ENCODE data around the gene LGR6.
"Not testable (repeated sequence)": the region's sequence is repeated elsewhere in the genome, so short reads cannot be mapped to it uniquely, and the experiment has no call there.

LGR6 gene

DNA sequence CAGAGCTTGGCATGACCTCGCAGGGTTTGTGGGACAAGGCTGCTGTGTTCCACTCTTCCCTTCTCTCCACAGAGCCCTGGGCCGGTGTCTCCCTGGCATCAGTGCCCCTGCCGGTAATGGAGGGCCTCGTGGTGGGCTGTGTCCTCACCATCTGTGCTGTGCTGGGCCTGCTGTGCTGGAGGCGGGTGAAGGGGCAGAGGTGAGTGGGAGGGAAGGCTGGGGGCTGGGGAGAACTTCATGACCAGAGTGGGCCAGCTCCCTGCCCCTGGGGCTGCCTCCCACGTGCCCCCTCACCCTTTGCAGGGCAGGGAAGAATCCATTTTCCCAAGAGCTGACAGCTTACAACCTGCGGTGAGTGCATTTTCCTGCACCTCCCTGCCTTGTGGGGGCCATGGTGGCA, 12.0 kb upstream of the LGR6 start:
- DNase-seq: no peak

DNA sequence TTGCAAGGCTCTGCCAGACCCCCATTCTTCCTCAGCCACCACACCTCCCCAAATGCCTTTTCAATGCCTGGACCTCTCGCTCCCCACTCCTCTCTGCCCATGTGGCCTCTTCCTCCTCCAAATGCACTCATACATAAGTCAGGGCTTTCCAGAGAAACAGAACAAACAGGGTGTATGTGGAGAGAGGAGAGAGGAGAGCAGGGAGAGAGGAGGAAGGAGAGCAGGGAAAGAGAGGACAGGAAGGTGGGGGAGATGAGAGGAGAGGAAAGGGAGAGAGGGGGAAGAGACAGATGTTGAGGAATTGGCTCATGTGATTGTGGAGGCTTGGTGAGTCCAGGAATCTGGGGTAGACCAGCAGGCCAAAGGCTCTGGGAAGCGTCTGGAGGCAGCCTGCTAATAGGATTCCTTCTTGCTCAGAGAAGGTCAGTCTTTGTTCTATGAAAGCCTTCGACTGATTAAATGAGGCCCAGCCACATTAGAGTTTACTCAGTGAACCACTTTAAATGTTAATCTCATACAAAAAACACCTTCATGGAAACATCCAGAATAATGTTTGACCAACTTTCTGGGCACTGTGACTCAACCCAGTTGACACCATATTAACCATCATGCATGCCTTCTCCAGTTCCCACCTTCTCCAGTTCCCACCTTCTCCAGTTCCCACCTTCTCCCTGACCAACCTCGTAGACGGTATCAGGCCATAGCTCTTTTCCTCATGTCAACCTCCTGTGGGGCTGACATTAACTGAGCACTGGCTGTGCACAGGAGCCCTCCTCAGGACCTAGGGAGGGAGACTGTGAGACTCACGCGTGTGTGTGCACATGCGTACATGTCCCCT, 11.3 kb upstream of the LGR6 start:
- no peak for DNase-seq

DNA sequence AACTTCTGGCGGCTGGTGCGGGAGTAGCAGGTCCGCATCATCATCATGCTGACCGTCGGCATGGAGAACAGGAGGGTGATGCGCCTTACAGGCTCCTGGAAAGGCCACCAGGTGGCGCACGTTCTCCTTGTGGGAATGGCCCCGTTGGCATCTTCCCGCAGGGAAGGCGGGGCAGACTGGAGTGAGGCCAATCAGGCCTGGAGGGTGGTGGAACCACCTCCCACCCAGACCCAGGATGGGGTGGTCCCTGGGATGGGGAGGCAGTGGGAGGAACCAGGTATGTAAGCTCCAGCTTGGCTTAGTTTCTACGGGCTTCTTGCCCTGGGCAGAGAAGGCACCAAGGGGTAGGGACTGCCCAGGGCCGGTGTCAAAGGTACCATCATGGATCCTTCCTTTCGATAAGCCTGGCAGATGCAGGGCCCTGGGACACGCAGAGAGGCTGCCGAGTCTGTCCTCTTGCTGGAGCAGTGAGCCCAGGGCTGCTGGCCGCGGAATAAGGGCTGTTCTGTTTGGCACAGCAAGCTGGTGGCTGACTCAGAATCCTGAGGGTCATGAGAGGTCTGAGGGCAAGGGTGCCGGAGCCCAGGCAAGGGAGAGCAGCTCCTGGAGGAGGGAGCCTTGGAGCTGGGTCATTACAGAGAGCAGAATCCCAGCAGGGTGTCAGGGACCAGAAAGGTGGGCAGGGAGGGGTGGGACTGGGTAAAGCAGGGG, 8.7 kb upstream of the LGR6 start:
- DNase-seq: peak; percentile 71

DNA sequence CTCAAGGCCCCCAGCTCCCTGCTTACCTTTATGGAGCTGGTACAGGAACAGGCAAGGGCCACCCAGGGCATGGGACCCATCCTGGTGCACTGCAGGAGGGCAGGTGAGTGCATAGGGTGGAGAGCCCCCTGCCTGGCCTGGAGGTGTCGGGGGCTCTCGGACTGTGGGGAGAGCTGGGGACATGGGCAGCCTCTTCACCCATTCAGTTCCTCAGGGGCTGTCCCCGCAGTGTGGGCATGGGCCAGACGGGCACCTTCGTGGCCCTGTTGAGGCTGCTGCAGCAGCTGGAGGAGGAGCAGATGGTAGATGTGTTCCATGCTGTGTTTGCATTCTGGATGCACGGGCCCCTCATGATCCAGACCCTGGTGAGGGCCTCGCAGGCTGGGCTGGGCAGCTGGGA, 7.3 kb upstream of the LGR6 start:
- DNase-seq: no peak

DNA sequence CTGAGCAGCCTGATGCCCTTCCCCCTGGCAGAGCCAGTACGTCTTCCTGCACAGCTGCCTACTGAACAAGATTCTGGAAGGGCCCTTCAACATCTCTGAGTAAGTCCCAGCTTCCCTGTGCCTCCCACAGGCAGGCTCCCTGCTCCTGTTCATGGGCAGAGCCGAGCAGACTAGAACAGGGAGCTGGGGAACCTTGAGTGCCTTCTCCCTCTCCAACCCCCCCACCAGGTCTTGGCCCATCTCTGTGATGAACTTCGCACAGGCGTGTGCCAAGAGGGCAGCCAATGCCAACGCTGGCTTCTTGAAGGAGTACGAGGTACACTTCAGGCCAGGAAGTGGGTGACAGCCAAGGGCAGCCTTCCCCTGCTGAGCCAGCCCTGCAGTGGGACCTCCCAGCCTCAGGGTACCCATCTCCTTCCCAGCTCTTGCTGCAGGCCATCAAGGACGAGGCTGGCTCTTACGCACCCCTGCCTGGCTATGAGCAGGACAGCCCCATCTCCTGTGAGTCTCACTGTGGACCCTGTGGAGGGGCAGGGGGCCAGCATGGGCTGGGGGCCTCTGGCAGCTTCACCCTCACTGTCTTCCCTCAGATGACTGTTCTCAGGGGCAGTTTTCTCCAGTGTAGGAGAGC, 6.4 kb upstream of the LGR6 start:
- DNase-seq: no peak

DNA sequence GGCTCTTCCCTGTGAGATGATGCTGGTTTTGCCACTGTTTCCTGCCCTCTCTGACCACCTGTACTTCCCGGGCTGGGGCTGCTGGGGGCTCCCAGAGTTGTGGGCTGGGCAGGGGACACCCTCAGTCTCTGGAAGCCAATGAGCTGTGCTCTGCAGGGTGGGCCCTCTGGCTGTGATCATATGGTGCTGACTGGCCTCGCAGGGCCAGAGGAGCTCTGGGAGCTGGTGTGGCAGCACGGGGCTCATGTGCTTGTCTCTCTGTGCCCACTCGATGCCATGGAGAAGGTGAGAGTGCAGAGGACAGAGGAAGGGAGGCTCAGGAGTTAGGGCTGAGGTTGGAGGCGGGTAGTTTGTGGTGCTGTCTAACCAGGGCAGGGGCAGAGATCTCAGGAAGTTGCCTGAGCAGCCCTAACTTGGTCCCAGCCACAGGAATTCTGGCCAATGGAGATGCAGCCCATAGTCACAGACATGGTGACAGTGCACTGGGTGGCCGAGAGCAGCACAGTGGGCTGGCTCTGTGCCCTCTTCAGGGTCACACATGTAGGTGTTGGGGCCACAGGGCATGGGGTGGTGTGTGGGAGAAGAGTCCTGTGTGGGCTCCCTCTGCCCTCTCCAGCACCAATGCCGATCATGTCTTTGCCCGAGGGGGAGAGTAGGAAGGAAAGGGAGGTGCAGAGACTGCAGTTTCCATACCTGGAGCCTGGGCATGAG, 5.7 kb upstream of the LGR6 start:
- no peak for DNase-seq

DNA sequence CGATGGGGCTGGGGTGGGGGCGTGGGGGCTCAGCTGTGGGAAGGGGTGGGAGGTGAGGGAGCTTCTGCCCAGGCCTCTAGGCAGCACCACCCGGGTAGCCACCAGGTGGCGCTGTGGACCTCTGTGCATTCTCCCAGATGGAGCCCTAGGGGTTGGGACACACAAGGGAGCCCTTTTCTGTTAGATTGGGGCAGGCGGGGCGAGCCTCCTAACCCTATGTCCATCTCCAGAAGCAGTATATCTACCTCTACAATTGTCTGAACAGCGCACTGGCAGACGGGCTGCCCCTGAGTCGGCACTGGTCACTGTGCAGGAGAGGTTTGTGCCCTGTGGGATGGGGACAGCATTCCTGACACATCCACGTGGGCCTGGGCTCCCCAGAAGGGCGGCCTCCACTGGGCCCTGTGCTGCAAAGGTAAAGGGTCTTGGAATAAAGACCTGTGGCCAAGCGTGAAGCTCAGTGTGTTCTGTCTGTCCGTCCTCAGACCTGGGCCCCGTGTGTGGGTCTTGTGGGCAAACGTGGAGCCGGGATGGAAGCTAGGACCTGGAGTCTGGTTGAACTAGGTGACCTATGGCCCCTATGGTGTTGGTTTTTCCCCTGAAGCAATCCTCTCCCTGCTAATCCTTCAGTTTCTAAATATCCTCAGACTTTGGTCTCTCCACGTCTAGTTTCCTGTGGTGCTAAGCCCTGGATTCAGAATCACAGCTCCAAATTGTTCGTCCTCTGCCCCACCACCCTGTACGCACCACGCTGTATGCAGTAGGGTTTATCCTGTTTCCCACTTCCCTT, 4.4 kb upstream of the LGR6 start:
- no peak for DNase-seq

DNA sequence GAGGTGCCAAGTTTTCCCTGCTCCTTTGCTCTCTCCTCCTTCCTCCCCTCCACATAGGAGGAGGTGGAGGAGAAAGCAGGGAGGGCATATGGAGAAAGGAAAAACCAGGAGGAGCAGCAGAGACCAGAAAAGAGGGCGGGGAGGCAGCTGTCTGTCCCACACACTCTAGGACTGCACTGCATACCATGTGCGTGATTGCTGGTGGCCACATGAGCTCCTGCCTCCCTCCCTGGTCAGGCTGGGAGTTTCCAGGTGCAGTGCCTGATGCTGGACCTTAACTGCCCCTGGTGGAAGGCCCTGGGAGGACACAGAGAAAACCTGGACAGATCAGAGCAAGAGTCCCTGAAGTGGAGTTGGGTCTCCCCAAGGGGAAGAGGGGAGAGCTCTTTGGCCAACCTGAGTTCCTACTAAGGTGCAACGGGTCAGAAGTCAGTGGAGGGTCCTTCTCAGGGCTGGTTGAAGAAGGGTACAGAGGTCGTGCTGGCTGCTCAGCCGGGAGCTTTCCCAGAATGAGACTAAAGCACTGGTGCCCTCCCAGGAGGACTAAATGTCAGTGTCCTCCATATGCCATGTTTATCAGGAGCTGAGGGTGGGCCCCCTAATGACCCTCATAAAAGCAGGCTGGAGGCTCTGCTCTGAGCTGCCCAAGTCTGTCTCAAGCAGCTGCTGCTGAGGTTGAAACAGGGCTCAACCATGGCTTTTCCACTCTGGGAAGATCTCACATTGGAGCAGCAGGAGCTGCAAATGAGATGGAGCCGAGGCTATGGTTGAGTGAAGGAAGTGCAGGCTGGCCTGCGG, 3.5 kb upstream of the LGR6 start:
- no peak for DNase-seq

DNA sequence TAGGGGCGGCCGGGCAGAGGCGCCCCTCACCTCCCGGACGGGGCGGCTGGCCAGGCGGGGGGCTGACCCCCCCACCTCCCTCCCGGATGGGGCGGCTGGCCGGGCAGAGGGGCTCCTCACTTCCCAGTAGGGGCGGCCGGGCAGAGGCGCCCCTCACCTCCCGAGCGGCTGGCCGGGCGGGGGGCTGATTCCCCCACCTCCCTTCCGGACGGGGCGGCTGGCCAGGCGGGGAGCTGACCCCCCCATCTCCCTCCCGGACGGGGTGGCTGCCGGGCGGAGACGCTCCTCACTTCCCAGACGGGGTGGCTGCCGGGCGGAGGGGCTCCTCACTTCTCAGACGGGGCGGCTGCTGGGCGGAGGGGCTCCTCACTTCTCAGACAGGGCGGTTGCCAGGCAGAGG, 2.2 kb upstream of the LGR6 start:
- DNase-seq: not testable (repeated sequence)

DNA sequence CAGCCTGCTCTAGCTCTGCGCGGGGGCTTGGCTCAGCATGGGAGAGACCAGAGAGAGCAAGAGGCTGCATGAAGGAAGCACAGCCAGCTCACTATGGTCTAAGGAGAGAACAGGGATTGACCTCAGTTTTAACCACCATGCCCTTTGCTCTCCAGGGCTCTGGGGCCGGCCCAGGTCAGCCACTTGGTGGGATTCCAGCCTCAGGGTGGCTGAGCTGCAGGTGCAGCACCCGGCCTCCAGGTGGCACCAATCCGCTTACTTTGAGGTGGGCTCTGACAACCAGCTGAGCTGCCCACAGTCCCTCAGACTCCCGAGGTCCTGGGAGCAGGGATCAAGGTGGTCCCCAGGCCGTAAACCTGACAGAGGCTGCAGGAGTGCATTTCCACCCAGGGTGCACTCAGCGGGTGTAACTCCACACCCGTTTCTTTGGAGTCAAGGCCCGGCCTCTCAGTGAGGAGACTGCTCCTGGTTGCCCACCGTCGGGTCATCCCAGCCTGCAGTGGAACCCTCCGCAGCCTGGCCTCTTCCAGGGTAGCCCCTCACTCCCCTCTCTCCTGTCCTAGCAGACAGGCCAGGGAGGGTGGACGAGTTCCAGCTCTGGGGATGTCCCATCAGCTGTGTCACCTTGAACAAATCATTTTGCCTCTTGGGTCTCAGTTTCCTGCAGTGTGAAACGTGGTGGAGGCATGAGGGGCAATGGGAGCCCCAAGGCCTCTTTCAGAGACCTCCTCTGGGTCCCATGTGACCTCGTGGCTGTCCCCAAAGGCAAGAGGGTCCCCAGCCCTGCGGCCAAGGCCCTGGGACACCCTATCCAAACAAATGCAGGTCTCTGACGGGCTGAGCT, 607 bp upstream of the LGR6 start:
- DNase-seq: no peak

DNA sequence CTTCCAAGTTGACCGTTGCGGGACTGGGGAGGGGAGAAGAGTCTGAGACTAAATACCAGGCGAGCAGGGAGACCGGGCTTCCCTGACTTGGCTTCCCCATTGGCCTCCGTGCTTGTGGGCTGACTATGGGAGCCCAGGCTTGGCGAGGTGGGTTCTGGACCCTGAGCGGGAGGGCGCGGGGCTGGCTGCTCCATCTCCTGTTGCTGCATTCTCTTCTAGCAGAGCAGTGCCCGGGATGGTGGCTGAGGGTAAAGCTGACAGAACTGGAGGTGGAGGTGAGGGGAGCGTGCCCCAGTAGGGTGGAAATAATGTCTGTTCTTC, 689 bp downstream of the LGR6 start:
- DNase-seq: no peak

DNA sequence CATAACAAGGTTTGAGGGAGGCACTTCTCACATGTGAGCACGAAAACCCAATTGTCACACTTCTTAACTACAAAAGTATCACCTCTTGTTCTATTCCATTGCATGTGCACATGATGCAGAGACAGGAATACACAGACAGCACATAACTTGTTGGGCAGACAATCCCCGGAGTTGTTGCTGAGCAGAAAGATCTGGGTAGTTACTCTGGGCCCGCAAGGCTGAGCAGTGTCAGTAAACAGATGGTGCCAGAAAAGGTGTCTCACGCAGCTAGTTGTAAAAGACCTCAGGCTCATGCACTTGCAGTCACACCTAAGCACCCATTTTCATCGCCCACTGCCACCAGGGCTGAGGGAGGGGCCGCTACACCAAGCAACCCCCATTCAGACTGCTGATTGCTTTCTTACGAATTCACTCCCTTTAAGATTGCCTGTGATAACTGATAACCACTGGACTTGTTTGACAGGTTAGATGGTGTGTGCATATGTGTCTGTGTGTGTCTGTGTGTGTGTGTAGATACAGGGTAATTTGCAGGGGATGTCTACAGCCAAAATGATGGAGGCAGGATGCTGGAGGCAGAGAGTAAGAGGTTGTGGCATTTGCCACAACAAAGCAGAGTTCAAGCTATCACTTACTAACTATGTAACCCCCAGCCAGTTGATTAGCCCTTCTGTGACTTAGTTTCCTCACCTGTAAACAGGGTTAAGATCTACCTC, 4.2 kb downstream of the LGR6 start:
- DNase-seq: no peak

DNA sequence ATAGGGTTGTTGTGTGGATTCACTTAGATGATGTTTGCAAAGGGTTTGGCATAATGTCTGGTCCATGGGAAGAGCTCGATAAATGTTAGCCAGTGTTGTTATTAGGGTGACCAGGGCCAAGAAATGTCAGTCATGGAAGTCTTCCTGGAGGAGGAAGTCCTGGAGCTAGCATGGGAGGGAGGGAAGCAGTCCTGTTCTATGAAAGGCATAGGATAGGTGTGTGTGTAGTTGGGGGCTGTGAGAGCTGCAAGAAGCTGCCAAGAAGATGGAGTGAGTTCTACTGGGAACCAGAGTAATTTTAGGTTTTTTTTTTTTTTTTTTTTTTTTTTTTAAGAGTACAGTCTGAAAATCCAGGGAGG, 4.7 kb downstream of the LGR6 start:
- DNase-seq: no peak

DNA sequence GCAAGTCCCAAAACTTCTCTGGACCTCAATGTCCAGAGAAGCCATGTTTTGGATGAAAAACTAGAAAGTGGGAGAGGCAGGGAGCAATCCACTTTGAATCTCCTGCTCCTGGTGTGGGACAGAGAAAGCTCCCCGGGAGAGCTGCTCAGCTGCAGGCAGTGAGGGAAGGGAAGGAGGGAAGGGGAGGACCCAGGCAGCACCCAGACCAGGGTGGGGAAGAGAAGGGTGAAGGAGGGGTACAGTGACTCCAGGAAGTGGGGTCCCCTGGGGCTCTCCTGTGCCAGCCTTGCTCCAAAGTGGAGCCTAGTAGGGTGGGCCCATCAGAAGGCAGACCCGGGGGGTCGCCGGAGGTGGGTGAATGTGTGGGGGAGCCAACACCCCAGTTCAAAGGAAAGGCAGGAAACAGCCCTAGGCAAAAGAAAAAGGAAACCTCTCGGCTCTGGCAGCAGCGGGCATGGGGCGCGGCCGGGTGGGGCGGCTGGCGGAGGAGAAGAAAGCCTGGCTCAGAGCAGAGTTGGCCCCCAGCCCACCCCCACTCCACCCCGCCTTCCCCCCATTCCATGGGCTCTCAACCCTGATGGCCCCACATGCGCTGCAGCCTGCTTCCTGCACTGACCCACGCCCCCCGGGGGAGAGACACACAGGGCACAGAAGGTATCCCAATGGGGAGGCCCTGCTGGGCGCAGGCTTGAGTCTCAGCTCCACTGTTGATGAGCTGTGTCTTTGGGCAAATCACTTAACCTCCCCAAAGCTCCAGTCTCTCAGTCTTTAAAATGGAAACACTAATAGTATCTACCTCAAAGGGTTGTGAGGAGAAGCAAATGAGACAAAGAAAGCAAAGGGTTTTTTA, 5.7 kb downstream of the LGR6 start:
- no peak for DNase-seq

DNA sequence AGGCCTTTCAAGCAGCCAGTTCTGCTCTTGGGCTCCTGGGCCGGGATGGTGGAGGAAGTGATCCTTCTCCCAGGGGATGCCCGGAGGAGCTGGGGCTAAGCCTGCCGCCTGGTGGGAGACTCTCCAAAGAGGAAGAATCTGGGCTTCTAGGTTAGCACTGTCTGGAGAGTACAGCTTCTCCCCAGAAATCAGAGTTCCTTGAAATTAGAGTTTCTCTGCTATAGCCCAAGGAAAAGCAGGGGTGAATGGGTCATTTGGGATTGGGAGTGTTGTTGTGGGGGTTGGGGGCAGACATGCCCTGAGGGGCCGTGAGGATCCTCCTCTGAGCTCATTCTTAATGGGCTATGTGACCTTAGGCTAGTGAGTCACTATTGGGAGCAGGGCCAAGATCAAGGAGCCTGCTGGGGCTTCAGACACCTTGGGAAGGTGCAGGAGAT, 6.5 kb downstream of the LGR6 start:
- DNase-seq: no peak

DNA sequence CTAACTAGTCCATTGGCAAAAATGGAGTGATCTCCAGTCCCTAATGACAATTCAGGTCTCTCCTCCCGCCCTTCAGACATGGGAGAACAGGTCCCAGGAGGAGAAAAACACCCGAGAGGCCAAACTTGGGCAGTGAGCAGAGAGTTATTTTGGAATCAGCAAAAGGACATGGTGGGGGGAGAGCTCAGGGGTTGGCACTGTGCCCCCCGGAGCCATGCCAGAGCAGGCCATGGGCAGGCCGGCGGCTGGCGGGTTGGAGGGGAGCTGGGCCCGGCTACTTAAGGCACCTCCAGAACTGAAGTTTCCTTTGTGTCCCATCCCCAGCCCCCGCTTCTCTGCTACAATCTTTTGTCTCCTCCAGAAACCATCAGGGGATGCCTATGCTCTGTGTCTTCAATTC, 7.1 kb downstream of the LGR6 start:
- DNase-seq: no peak

DNA sequence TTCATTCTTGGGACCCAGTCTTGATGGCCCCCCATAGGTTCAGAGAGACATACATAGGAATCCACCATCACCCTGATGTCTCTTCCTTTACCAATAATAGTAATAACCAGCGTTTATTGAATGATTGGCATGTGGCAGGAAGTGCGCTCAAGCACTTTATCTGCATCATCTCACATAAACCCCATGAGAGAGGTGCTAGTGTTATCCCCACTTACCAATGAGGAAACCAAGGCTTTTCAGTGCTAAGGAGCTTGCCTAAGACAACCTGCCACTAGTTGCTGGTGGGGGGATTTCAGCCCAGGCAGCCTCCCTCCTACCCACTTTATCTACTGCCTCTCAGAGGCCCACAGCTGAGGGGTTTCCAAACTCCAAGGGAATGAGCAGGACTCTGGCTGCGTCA, 7.7 kb downstream of the LGR6 start:
- DNase-seq: no peak

DNA sequence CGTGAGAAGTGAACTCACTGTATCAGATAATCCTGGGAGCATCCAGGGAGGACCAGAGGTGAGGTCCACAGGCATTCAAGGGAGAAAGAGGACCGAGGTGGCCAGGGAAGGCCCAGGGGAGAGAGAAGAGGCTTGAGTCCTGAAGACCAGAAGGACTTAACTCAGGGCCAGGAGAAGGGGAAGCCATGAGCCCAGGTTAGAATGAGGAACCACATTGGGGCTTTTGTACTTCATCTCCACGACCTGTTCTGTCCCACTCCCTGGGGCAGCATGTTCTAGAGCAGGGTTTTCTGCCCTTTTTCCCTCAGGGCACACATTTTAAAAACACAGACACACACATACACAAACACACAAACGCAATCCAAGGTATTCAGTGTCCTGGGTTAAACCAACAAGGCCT, 8.4 kb downstream of the LGR6 start:
- no peak for DNase-seq

DNA sequence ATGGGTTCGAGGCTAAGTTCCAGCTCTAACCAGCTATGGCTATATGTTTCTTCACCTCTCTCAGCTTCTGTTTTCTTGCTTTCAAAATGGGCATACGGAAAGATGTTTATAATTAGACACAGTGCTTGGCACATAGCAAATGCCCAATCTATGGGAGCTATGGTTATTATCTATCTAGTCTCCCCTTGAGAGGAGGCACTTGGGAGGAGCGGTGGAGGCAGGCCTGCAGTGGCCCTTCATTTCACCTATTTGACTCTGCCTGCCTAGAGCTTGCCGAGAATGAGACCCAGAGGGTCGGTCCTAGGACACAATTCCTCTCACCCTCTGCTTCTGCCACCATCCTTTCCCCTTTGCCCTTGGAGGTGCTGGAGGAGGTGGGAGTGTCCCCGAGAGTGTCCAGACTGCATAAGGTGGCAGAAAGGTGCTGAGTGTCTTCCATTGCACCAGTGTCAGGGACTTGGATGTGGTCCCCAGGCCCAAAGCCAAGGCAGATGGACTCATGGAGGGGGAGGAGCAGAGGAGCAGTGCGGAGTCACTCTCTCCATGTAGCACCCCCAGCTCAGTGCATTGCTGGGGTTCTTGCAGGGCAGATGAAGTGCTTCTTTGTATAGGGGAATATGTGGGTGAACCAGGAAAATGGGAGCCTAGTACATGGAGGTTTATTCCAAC, 9.0 kb downstream of the LGR6 start:
- DNase-seq: no peak
